PC-3 (cell line): ENCODE data around the gene AFAP1L2. TPM values are rescaled to one million over a fixed set of nuclear protein-coding genes. Genes with fewer than 3 reads are reported as not detected.

Experiments used
- ATAC-seq: fragments of 200-7000 bp; cut with Tn5 transposase; 2 replicates; pipeline ENCODE4 v1.9.1; 2020; ENCODE audit warnings: mild to moderate bottlenecking, moderate library complexity
- BruUV-seq: library from RNA; stranded (reverse); fragments of 400-500 nt; replicated peaks from 2 replicates; lab custom pipeline; 2021; lab: Mats Ljungman, UMichigan
- CTCF ChIA-PET: fragments of 300-600 bp; sonication (Branson Sonifier 250); formaldehyde crosslinking; loops from one replicate; lab custom pipeline; 2022; ENCODE audit warnings: antibody characterized with exemption; lab: Charles Lee
- POLR2A ChIA-PET: fragments of 300-600 bp; sonication (Branson Sonifier 250); formaldehyde crosslinking; loops from one replicate; lab custom pipeline; 2022; ENCODE audit warnings: antibody characterized with exemption; ENCODE audit not compliant: unreplicated experiment; lab: Charles Lee
- DNase-seq: peaks from one replicate; pipeline ENCODE4 v3.0.0-alpha.2; 2015
- H2AFZ ChIP-seq: fragments of 300-600 bp; sonication (generic); 2 replicates; pipeline ENCODE4 v1.6.0; 2016; ENCODE audit warnings: antibody characterized with exemption, low read length
- H3F3A ChIP-seq: fragments of 300-600 bp; sonication (generic); one replicate; pipeline ENCODE4 v1.6.0; 2017; ENCODE audit warnings: antibody characterized with exemption, low read length, control low read depth, mild to moderate bottlenecking; ENCODE audit not compliant: unreplicated experiment
- H3K27ac ChIP-seq: fragments of 300-600 bp; sonication (generic); 2 replicates; pipeline ENCODE4 v1.5.1; 2016; ENCODE audit warnings: mild to moderate bottlenecking, low read length
- H3K27me3 ChIP-seq: fragments of 300-600 bp; sonication (generic); 2 replicates; pipeline ENCODE4 v1.6.1; 2016; ENCODE audit warnings: low read length, mixed read lengths
- H3K36me3 ChIP-seq: fragments of 300-600 bp; sonication (generic); 2 replicates; pipeline ENCODE4 v1.6.1; 2016; ENCODE audit warnings: low read depth, mixed run types, low read length, mixed read lengths
- H3K4me1 ChIP-seq: fragments of 300-600 bp; sonication (generic); 2 replicates; pipeline ENCODE4 v1.5.1; 2016; ENCODE audit warnings: low read length; ENCODE audit not compliant: insufficient read depth
- H3K4me2 ChIP-seq: fragments of 300-600 bp; sonication (generic); 2 replicates; pipeline ENCODE4 v1.6.0; 2016; ENCODE audit warnings: low read length
- H3K4me3 ChIP-seq: fragments of 300-600 bp; sonication (generic); 2 replicates; pipeline ENCODE4 v1.5.1; 2016; ENCODE audit warnings: mild to moderate bottlenecking, low read length, mixed read lengths
- H3K79me2 ChIP-seq: fragments of 300-600 bp; sonication (generic); 2 replicates; pipeline ENCODE4 v1.6.1; 2017; ENCODE audit warnings: low read length, mixed read lengths
- H3K9ac ChIP-seq: fragments of 300-600 bp; sonication (generic); 2 replicates; pipeline ENCODE4 v1.6.0; 2016; ENCODE audit warnings: mild to moderate bottlenecking, low read length
- H3K9me2 ChIP-seq: fragments of 300-600 bp; sonication (generic); replicated peaks from 2 replicates; pipeline ENCODE4 v1.6.1; 2016; ENCODE audit warnings: mixed run types, low read length, mixed read lengths
- H3K9me3 ChIP-seq: fragments of 300-600 bp; sonication (generic); 2 replicates; pipeline ENCODE4 v1.6.1; 2016; ENCODE audit warnings: low read length, mixed read lengths
- H4K20me1 ChIP-seq: fragments of 300-600 bp; sonication (generic); 2 replicates; pipeline ENCODE4 v1.6.1; 2016; ENCODE audit warnings: low read length, mixed read lengths
- EZH2 ChIP-seq: fragments of 300-600 bp; sonication (generic); IDR thresholded peaks from one replicate; pipeline ENCODE4 v1.6.1; 2017; ENCODE audit warnings: antibody characterized with exemption, mild to moderate bottlenecking, low read length; ENCODE audit not compliant: unreplicated experiment
- EZH2phosphoT487 ChIP-seq: fragments of 300-600 bp; sonication (generic); IDR thresholded peaks from 2 replicates; pipeline ENCODE4 v1.6.1; 2018; ENCODE audit warnings: mild to moderate bottlenecking, antibody characterized with exemption, low read length, borderline replicate concordance
- intact Hi-C: fragments of 100-400 bp; cut with micrococcal nuclease; formaldehyde crosslinking; loops from 2 replicates; pipeline ENCODE4 v1.9.0; 2023
- total RNA-seq: library from RNA; depleted of rRNA; stranded (reverse); fragments of >200 nt; gene quantifications from 2 replicates; pipeline ENCODE4 v1.2.3, GENCODE V29; 2014
- TF ChIP-seq, protein P1 (sequence below): fragments of 300-600 bp; sonication (generic); conservative IDR thresholded peaks from 2 replicates; pipeline ENCODE4 v1.5.1; 2017; ENCODE audit warnings: antibody characterized with exemption, low read depth, mild to moderate bottlenecking, low read length

AFAP1L2 gene
- total RNA-seq, 1 experiment from 2014 or later: 0.77 TPM

DNA sequence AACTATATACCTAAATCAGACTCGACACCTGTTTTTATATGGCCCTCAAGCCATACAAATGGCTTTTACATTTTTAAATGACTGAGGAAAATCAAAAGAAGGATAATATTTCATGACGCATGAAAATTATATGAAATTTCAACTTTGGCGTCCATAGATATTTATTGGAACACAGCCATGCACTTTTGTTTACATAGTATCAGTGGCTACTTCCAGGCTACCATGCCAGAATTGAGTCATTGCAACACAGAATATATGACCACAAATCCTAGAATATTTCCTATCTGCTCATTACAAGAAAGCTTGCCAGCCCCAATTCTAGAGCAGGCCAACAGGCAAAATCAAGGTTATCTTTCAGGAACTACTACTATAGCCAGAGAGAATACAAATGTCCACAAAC, 29.3 kb downstream of the AFAP1L2 start:
- H3K9me3 ChIP-seq: no peaks in the 10 kb centered on the region
- no TSS peak for BruUV-seq
- no peaks in the 10 kb centered on the region for H3K79me2 ChIP-seq
- no peaks in the 10 kb centered on the region for H3F3A ChIP-seq
- H3K4me2 ChIP-seq: peak overlapping the region; percentile 51; the same call in 1 of the 2 replicates
- no peak overlapping the region for H3K9ac ChIP-seq
- DNase-seq (peak; percentile 91), ATAC-seq (peak; percentile 96)
- intact Hi-C loops: loop anchor here (2.0 kb wide), 1 partner anchor 16 kb away; no protein-coding TSS in a partner anchor
- H4K20me1 ChIP-seq: no peaks in the 10 kb centered on the region
- no peaks in the 10 kb centered on the region for H3K36me3 ChIP-seq
- H3K9me2 ChIP-seq: no peaks in the 10 kb centered on the region
- TF ChIP-seq, protein P1, sequence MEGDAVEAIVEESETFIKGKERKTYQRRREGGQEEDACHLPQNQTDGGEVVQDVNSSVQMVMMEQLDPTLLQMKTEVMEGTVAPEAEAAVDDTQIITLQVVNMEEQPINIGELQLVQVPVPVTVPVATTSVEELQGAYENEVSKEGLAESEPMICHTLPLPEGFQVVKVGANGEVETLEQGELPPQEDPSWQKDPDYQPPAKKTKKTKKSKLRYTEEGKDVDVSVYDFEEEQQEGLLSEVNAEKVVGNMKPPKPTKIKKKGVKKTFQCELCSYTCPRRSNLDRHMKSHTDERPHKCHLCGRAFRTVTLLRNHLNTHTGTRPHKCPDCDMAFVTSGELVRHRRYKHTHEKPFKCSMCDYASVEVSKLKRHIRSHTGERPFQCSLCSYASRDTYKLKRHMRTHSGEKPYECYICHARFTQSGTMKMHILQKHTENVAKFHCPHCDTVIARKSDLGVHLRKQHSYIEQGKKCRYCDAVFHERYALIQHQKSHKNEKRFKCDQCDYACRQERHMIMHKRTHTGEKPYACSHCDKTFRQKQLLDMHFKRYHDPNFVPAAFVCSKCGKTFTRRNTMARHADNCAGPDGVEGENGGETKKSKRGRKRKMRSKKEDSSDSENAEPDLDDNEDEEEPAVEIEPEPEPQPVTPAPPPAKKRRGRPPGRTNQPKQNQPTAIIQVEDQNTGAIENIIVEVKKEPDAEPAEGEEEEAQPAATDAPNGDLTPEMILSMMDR: no peak
- TF ChIP-seq EZH2phosphoT487 (no peak), EZH2 (no peak)
- H2AFZ ChIP-seq: no peak overlapping the region
- H3K4me1 ChIP-seq: peaks cover 18% of the 10 kb centered on the region
- H3K4me3 ChIP-seq: no peak overlapping the region
- ChIA-PET CTCF (no interaction called here), POLR2A (no interaction called here)
- H3K27me3 ChIP-seq: no peaks in the 10 kb centered on the region
- H3K27ac ChIP-seq: no peak overlapping the region

DNA sequence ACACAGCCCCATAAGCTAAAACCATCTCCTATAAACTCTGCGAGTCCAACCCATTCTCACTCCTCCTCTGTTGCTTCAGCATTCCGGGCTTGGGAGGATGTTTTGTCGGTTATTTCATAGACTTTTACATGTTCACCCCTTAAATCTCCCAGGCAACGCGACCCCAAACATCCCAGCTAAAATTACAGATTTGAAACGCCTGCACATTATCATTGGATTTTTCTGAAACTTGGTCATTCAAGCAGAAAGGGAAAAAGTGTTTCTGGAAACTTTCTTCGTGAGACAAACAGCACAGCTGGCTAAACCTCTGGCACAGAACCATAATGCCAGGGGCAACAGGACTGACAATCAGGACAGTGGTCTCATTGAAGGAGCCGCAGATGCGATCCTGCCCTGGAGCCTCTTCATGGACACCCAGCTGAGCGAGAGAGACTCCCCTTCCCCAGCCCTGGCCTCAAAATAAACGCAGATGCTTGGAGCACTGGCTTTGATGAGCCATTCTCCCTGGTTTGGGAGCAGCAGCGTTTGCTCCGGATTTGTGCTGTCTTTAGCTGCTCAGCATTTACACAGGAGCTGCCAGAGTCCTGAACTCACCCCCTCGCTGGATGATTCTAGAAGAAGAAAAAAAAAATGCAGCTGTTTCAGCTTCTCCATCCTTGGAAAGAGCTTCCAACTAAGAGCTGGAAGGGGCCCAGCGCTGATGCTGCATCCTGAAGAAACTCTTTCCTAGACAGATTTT, 30.1 kb downstream of the AFAP1L2 start:
- H3K4me1 ChIP-seq: peaks cover 18% of the 10 kb centered on the region
- H3K4me3 ChIP-seq: no peak overlapping the region
- ChIA-PET POLR2A (no interaction called here), CTCF (no interaction called here)
- no peak overlapping the region for H3K27ac ChIP-seq
- BruUV-seq: no TSS peak
- TF ChIP-seq EZH2 (no peak), EZH2phosphoT487 (no peak)
- TF ChIP-seq, protein P1: no peak
- no peaks in the 10 kb centered on the region for H3K9me3 ChIP-seq
- ATAC-seq: no peak
- intact Hi-C loops: loop anchor here (2.0 kb wide), 1 partner anchor 17 kb away; no protein-coding TSS in a partner anchor
- no peaks in the 10 kb centered on the region for H3F3A ChIP-seq
- no peaks in the 10 kb centered on the region for H3K9me2 ChIP-seq
- H3K27me3 ChIP-seq: no peaks in the 10 kb centered on the region
- H2AFZ ChIP-seq: no peak overlapping the region
- no peaks in the 10 kb centered on the region for H3K36me3 ChIP-seq
- no peaks in the 10 kb centered on the region for H3K79me2 ChIP-seq
- DNase-seq: no peak
- no peaks in the 10 kb centered on the region for H4K20me1 ChIP-seq
- no peak overlapping the region for H3K9ac ChIP-seq
- no peak overlapping the region for H3K4me2 ChIP-seq

DNA sequence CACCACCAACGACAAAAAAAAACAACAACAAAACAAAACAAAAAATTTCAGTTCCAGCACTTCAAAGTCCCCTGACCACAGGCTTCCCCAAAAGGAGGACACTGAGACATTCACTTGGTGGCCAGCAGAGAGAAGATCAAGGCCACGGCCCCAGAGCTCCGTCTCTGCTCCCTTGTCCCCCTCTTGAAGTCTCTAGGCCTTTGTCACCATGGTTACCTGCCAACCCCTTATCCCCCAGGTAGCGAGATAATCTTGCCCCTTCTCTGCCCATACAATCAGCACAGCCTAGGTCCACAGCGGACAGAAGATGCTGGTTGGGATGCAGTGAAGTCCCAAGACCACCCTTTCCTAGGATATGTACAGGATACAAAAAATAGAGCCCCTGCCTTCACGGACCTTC, 30.7 kb downstream of the AFAP1L2 start:
- no peaks in the 10 kb centered on the region for H3K9me2 ChIP-seq
- ATAC-seq: no peak
- BruUV-seq: no TSS peak
- H3K4me2 ChIP-seq: no peak overlapping the region
- no peaks in the 10 kb centered on the region for H3K9me3 ChIP-seq
- CTCF ChIA-PET: no interaction called here
- TF ChIP-seq EZH2: no peak
- no peak for TF ChIP-seq EZH2phosphoT487
- TF ChIP-seq, protein P1: no peak
- H3K9ac ChIP-seq: no peak overlapping the region
- H3K79me2 ChIP-seq: no peaks in the 10 kb centered on the region
- intact Hi-C loops: loop anchor here (2.0 kb wide), 1 partner anchor 17 kb away; no protein-coding TSS in a partner anchor
- no peak overlapping the region for H3K4me3 ChIP-seq
- POLR2A ChIA-PET: no interaction called here
- no peaks in the 10 kb centered on the region for H3K27me3 ChIP-seq
- H3K36me3 ChIP-seq: no peaks in the 10 kb centered on the region
- peaks cover 18% of the 10 kb centered on the region for H3K4me1 ChIP-seq
- H3K27ac ChIP-seq: no peak overlapping the region
- H2AFZ ChIP-seq: no peak overlapping the region
- H4K20me1 ChIP-seq: no peaks in the 10 kb centered on the region
- H3F3A ChIP-seq: no peaks in the 10 kb centered on the region
- no peak for DNase-seq
